HG03066 (cell line): ENCODE results near the gene HEATR1.

Experiments used
- ATAC-seq: cut with Tn5 transposase; IDR thresholded peaks from one replicate; pipeline ENCODE4 v1.9.1; 2021; ENCODE audit warnings: low read depth; ENCODE audit not compliant: unreplicated experiment

The HEATR1 gene

DNA sequence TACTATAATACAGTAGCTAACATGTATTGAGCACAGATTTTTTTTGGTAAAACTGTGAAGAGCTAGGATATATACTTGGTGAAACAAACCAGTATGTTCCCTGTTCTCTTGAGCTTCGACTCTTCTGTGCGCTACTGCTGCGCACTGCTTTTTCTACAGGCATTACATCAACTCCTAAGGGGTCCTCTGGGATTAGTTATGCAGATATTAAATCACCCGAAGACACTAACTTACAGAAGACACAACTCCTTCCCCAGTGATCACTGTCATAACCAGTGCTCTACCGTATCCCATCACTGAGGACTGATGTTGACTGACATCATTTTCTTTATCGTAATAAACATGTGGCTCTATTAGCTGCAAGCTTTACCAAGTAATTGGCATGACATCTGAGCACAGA lies 55.9 kb downstream of the HEATR1 start:
- no peak for ATAC-seq

DNA sequence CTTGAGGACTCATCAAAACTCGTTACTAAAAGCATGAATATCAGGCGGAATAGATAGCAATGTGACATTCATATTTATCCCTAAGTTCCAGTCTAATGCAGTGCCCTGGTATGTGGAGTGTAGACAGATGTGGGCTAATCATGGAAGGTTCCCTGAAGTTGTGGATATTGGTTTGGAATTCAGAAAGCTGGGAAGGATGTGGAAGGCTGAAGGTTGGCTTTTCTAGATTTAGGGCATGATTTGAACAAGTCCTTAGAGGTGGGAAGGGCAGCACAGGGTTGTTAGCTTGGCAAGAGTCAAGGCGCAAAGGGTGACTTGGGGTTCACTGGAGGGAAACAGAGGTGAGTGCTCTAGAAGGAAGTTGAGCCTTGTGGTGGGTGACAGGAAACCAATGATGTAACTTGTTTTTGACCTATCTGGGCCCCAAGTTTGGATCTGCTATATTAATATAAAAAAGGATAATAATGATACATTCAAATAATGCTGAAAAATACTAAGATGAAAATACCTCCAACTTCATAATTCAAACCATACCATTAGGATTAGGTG lies 58.6 kb downstream of the HEATR1 start:
- ATAC-seq, result no peak

DNA sequence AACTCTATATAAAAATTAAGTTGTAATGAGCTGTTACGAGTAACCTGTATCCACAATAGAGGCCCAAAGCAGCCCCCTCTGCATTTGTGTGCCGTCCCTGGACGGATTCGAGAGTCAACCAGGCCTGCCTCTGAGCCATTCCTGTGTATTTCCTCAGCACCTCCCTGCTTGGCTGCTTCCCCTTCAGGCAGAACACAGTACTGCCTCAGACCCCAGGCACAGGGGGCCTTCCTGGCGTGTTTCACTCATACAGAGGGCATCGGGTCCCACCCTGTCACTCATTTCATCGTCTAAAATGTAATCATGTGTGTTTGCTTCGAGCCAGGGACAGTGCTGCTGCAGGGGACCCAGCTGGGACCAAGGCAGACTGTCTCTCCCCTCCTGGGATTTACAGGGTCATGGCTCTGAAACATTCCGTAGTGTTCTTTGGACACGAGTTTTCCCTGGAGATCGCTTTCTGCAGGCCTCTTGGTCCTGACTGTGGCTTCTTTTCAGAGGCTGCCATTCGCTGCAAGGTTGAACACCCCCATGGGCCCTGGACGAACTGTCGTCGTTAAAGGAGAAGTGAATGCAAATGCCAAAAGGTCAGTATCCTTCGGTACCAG lies 61.1 kb downstream of the HEATR1 start:
- ATAC-seq, result no peak

DNA sequence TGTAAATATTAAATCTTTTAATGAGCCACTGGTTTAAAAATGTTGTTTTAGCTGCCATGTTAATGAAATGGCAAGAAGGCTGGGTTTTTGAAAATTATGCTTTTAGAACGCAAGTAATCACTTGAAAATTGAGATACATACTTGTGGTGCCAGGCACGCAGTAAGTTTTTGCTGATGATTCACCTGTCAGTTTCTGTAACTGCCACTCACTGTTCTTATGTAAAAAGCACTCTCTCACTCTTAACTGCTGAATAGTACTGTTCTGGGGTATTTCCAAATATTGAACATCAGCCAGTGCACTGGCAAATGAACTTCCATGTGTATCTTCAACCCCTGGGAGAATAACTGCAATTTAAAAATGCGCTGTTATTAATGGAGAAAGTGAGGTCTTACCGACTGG lies 62.6 kb downstream of the HEATR1 start:
- ATAC-seq, result no peak

DNA sequence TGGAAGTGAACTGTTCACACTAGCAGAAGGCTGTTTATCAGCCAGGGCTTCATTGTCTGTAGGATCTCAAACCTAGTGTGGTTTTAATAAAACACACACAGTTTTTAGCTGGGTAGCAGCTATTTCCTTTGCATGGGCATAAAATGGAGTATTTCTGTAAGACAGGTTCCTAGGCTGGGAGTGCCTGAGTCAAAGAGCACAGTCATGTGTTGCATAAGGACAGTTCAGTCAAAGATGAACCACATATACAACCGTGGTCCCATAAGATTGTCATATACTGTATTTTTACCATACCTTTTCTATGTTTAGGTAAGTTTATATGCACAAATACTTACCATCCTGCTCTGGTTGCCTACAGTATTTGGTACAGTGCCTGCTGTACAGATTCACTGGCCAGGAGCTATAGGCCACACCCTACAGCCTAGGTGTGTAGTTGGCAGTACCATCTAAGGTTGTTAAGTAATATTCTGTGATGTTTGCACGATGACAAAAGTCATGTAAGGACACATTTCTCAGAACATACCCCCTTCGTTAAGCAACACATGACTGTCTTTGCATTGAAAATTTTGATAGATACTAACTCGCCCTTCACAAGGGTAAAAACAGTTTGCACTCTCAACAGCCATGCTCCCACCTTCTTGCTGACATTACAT lies 63.4 kb downstream of the HEATR1 start:
- no peak for ATAC-seq

DNA sequence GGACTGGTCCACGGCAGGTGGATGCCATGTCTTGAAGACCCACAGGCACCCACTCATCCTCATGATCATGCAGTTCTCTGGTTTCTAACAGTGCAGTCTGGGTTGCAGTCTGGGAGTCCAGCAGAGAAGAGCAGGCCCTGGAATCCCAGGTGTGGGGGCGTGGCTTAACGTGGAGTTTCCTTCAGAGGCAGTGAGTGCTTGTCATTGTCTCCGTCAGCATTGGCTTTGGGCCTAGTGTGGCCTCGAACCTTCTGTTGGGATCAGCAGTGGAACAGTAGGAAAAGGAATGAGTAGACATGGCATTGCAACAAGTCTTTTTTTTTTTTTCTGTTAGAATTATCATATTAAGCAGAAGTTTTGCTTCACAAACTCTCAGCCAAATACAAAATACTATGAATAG lies 67.8 kb downstream of the HEATR1 start:
- no peak for ATAC-seq

DNA sequence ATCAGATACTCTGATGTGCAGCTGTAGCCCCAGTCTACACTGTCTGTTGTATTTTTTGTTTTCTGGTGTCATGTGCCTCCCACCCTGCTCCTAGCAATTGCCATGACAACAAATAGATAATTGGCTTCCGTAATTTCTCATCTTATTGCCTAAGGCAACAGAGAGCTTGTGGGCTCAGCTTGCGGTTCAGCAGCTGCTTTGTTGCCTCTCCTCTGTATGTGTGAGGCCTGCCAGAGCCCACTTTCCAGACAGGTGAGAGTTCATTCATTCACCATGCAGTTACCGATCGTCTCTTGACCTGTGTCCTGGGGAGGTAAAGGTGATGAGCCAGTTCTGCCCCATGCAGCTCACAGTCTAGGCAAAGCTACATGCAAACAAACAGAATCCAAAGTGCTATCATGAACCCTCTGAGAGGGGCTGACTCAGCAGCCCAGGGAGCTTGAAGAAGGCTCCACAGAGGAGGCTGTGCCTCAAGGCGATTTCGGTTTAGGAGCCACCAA lies 68.6 kb downstream of the HEATR1 start:
- ATAC-seq, result no peak

DNA sequence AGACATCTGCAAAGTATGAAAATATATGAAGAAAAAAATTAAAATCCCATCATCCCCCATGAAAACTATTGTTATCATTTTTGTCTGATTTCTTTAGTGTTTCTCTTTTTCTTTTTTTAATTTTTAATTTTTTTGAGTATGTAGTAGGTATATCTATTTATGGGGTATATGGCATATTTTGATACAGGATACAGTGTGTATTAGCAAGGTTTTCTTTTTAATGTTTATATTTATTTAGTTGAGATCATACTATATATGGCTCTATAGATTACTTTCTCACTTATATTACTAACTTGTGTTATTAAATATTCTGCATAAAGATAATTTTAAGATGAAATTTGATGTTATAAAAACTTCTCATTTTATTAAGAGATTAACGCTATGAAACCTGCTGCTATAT lies 69.1 kb downstream of the HEATR1 start:
- ATAC-seq, result no peak

DNA sequence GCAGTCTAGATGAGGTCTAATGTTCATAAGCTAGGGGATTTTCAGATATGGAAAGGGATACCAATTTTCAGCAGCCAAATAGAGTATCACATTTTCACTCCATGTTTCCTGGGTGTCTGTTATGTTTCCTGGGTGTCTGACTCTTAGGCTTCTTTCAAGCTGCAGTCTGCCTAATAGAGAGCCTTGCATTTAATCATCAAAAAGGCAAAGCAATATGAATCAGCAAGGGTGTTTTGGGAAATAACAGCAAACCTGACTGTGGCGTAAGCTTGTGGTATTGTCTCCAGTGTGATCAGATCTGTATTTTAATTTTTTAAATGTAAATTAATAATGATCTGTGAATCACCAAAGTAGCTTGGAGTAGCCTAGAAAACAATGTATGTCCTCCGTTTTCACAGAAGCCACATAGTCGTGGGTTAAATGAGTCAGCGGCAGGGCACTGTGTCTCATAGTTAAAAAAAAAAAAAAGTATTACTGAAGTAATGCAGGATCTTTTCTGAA lies 70.1 kb downstream of the HEATR1 start:
- no peak for ATAC-seq

DNA sequence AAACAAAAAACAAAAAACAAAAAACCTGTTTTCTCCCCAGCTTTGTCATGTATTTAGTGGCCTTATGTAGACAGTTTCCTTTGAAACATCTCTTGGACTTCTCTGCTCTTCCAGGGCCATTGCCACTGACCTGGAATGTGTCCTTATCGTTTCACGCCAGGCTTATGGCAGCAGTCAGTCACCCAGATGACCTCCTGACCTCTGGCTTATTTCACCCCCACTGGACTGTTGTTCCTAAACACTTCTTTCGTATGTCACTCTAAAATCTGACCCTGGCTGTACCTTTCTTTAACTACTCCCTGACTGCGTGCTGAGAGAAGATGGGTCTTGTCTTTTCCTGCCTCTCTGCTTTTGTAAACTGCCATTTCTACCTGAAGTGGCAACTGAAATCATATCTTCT lies 71.5 kb downstream of the HEATR1 start:
- no peak for ATAC-seq

DNA sequence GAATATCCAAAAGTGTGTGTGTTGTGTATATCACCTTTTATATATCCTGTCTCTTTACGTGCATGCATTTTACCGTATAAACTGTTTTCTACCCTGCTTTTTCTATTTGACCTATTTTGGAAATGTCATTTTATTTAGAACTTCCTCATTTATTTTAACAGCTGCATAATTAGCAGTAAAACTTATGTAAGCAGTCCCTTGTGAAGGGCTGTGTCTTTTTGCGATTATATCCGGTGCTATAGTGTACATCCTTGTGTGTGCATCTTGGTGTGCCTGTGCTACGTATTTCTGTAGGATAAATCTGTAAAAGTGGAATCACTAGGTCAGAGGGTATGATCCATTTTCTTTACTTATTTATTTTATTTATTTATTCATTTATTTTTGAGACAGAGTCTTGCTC lies 73.4 kb downstream of the HEATR1 start:
- ATAC-seq, result no peak

DNA sequence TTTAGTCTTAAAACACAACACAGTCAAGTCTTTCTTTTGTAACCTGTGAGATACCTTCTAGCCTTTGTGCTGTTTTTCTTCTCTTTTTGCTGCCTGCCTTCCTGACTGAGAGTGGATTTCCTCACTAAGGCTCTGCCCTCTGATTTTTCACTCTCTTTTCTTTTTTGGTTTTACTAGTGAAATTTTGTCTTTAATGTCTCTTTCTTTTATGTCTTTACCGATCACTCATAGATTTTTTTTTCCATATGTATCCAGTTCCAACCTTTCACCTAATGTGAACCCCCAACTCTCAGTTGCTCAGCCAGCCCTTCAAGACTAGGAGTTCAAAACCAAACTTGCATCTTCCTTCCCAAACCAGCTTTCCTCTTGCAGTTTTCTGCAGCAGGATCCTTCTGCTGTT lies 74.0 kb downstream of the HEATR1 start:
- ATAC-seq, result no peak

DNA sequence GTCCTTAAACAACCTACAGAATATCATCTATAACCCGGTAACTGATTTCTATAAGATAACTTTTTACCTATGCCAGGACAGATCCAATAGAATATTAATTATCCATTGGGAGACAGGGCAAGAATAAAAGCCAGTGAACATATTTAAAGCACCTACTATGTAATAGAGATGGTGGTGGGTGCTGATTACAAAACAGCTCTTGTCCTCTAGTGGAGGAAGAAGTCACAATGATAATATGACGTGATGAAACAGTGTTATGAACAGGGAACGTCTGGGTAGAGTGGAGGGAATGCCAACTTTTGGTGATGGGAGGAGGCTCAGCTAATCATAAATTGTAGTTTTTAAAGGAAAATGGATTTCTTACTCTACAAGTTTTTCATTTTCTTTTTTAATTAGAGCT lies 78.2 kb downstream of the HEATR1 start:
- ATAC-seq, result no peak

DNA sequence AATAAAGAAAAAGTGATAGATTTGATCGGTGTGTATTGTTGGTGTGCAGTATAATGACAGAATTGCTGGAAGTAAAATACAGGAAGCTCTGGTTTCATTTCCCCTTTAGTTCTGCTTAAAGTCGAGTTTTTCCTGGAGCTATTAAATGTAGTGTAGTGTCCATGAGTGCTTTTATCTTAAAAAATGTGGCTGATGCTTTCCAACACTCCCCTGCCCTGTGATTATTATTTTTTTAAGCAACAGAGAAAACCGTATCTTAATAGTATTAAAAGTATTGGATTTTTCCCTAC lies 79.5 kb downstream of the HEATR1 start:
- ATAC-seq, result peak; percentile 8

DNA sequence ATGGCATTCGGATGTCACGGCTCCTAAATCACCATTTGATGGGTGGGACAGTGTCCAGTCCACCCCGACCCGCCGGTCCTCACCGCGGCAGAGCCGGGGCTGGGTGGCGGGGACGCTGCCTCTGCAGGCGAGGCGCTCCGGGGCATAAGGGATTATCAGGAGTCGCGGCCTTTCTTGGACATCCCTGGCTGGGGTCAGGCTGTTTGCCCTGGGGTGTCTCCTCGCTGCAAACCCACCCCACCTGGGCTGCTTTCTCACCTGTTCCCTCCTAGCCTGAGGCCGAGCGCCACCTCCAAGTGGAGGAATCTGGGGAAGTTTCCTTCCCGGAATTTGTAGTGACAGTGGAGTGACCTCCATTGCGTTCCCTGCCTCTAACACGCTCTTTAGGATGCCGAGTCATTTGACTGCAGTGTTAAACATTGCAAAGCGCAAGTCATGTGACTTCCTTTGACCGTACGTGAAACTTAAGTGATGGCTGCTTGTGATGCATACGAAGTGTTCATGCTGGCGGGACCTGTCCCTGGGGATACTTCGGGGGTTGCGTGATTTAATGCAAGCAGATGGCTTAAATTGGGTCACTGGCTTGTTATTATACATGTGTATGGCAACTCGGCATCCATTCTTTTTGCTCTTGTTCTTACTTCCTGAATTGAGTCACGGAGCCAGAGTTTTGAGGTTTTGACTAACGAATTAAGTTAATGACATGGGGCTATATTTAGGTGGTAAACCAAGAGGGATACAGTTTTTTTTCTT lies 80.0 kb downstream of the HEATR1 start:
- ATAC-seq, result peak; percentile 87

DNA sequence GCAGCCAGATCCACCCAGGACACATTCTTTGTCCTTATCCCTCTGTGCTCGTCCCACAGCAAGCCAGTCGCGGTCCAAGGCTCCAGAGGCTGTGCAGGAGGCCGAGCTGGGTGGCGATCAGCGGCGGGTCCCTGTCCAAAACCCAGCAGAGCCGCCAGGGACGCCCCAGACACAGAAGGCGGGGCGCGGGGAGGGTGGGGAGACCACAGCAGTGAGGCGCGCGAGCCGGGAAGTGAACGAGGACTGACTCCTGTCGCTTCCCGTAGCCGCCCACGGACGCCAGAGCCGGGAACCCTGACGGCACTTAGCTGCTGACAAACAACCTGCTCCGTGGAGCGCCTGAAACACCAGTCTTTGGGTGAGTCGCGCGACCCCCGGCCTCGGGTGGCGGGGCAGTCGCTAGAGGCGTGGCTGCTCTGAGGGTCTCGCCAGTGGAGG lies 80.6 kb downstream of the HEATR1 start, which contains the start of gene LGALS8:
TSS of gene LGALS8 (plus strand) at position 279 of the 438 bp plus-strand sequence. CDS start 2,089 bp downstream, outside the sequence.
- ATAC-seq, result peak; percentile 61

DNA sequence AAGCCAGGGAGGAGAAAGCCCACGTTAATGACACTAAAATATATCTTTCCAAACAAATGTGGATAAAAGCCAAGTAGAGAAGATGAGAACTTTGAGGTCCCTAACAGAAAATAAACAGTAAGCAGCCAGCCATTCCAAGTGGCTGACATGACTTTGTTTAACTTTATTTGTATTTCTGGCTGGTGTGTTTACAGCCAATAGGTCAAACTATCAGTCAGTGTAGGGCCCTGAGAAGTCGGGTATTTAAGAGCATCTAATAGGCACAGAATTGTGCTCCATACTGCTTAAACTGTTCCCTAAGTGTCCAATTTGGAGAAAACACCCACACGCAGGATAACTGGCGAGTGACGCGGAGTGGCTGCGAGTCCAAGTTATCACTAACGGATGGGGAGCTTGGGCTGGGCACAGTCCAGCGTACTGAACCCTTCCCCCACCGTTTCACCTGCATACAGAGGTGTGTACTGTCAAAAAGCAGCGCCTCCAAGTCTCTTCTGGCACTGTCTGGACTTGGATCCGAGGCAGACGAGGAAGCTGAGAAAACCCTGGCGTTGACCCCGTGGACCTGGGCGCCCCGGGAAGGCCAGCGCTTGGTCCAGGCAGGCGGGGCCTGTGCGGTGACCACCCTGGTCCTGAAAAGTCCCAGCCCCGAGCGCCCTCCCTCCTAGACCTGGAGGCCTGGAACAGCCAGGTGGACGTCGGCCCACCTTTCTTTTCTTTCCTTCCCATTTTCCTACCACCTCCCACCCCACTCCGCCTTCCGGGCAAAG lies 81.2 kb downstream of the HEATR1 start:
- ATAC-seq, result peak; percentile 7

DNA sequence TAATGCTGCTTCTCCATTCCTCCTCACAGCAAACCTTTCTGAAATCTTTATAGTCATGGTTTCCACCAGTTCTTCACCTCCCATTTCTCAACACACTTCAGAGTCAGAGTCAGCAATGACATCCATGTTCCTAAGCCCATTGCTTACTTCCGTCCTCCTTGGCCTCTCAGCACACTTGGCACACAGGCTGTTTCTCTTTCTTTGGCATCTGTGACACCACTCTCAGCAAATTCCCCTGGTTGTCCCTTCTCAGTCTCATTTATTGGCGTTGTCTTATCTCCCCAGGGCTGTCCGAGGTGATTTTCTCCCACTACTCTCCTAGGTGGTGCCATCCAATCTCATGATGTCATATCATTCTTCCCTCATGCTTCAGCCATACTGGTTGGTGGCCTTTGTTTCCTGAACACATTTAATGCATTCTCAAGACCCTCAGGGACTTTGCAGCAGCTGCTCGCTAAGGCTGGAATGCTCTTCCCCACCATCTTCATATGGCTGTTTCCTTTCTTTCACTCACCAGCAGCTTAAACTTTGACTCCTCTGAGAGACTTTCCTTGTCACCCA lies 83.8 kb downstream of the HEATR1 start:
- no peak for ATAC-seq

DNA sequence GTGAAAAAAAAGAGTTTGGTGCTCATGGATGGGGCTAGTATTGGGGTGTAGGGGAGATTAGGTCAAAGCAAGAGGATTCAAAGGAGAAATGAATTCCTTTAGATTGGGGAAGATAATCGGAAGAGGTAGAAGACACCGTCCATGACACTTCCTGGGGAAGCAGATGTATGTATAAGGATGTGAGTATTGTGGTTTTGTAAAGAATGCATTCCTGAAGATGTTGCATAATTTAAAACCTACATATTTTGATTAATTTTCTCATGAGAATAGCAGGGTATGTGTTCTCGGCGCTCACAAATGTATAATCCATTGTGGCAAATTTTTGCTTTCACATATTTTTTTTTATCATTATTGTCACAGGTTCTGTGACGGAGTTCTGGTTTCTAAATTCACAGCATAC lies 86.0 kb downstream of the HEATR1 start:
- ATAC-seq, result no peak
